ENCODE results near the gene WNT7A.
"Not testable (repeated sequence)": the region's sequence is repeated elsewhere in the genome, so short reads cannot be mapped to it uniquely, and the experiment has no call there.

Gene WNT7A

GRCh38 chr3:13858768-13859520 is 20.9 kb downstream of the WNT7A start:
- no peak for DNase-seq (ENCODE audit: low read depth)
- TF ChIP-seq CTCF (IDR thresholded peaks at IDR 0.05; ENCODE audit: control insufficient read depth, extremely low read depth, insufficient read depth) = no peak
- no peak overlapping the region for H3K4me3 ChIP-seq (ENCODE audit: low read depth, low read length)

GRCh38 chr3:13857702-13858380 is 22.0 kb downstream of the WNT7A start:
- no peak for TF ChIP-seq CTCF (IDR thresholded peaks at IDR 0.05; ENCODE audit: control insufficient read depth, extremely low read depth, insufficient read depth)
- DNase-seq (ENCODE audit: low read depth) = no peak
- H3K4me3 ChIP-seq (ENCODE audit: low read depth, low read length) = no peak overlapping the region

- not testable (repeated sequence) for H3K4me3 ChIP-seq (ENCODE audit: low read depth, low read length); DNase-seq (ENCODE audit: low read depth)
These were observed 23.2 kb downstream of the WNT7A start for GRCh38 chr3:13856628-13857027.

GRCh38 chr3:13856006-13856405 is 23.9 kb downstream of the WNT7A start:
- H3K4me3 ChIP-seq (ENCODE audit: low read depth, low read length) = no peak overlapping the region
- DNase-seq (ENCODE audit: low read depth) = no peak
- TF ChIP-seq CTCF (IDR thresholded peaks at IDR 0.05; ENCODE audit: control insufficient read depth, extremely low read depth, insufficient read depth) = no peak

GRCh38 chr3:13854492-13854891 is 25.4 kb downstream of the WNT7A start:
- no peak for DNase-seq (ENCODE audit: low read depth)
- no peak overlapping the region for H3K4me3 ChIP-seq (ENCODE audit: low read depth, low read length)
- no peak for TF ChIP-seq CTCF (IDR thresholded peaks at IDR 0.05; ENCODE audit: control insufficient read depth, extremely low read depth, insufficient read depth)

GRCh38 chr3:13853978-13854296 is 25.9 kb downstream of the WNT7A start:
- TF ChIP-seq CTCF (IDR thresholded peaks at IDR 0.05; ENCODE audit: control insufficient read depth, extremely low read depth, insufficient read depth) = no peak
- DNase-seq (ENCODE audit: low read depth) = no peak
- H3K4me3 ChIP-seq (ENCODE audit: low read depth, low read length) = no peak overlapping the region

GRCh38 chr3:13853256-13853977 is 26.5 kb downstream of the WNT7A start:
- TF ChIP-seq CTCF (IDR thresholded peaks at IDR 0.05; ENCODE audit: control insufficient read depth, extremely low read depth, insufficient read depth) = no peak
- H3K4me3 ChIP-seq (ENCODE audit: low read depth, low read length) = no peak overlapping the region
- DNase-seq (ENCODE audit: low read depth) = no peak
